HAP-1 (cell line): ENCODE measurements around the gene SERPINB6.
A peak's percentile ranks its signal among the peaks of the same experiment; 100 is the strongest.
"Not testable (repeated sequence)": the region's sequence is repeated elsewhere in the genome, so short reads cannot be mapped to it uniquely, and the experiment has no call there.

Experiments
- DNase-seq, 2 experiments: peaks; one replicate each; pipeline ENCODE4 v3.0.0-alpha.2; 2016 to 2020; ENCODE audit warnings: low spot score in 2 of 2
- H3K27me3 ChIP-seq: fragments of 250-450 bp; sonication (Bioruptor Pico); 2 replicates; pipeline ENCODE4 v1.5.1; 2020; ENCODE audit warnings: low read depth, mild to moderate bottlenecking, moderate library complexity
- H3K36me3 ChIP-seq: fragments of 250-450 bp; sonication (Bioruptor Pico); replicated peaks from 2 replicates; pipeline ENCODE4 v1.5.1; 2020; ENCODE audit warnings: mild to moderate bottlenecking
- H3K4me1 ChIP-seq: fragments of 250-450 bp; sonication (Bioruptor Pico); 2 replicates; pipeline ENCODE4 v1.5.1; 2020; ENCODE audit warnings: mild to moderate bottlenecking
- H3K4me3 ChIP-seq: fragments of 250-450 bp; sonication (Bioruptor Pico); 2 replicates; pipeline ENCODE4 v1.5.1; 2020; ENCODE audit warnings: mild to moderate bottlenecking, moderate library complexity
- H3K9me3 ChIP-seq: fragments of 250-450 bp; sonication (Bioruptor Pico); 2 replicates; pipeline ENCODE4 v1.5.1; 2020; ENCODE audit warnings: mild to moderate bottlenecking, moderate library complexity
- in situ Hi-C: fragments of 300-500 bp; cut with MboI; formaldehyde crosslinking; loops from 3 replicates; pipeline ENCODE4 v1.14.3; 2020; ENCODE audit warnings: low sequenced_read_pairs, inconsistent platforms, mixed read lengths

The SERPINB6 gene

GRCh38 chr6:2939315-2940009 lies 31.9 kb downstream of the SERPINB6 start:
- DNase-seq, result no peak
- no peaks in the 10 kb centered on the region for H3K27me3 ChIP-seq
- no peaks in the 10 kb centered on the region for H3K36me3 ChIP-seq
- no peak overlapping the region for H3K4me3 ChIP-seq
- H3K4me1 ChIP-seq, result peaks cover 21% of the 10 kb centered on the region
- no peaks in the 10 kb centered on the region for H3K9me3 ChIP-seq
- in situ Hi-C loops, result no loop called here

- DNase-seq, result no peak
- H3K9me3 ChIP-seq, result no peaks in the 10 kb centered on the region
- in situ Hi-C loops, result no loop called here
Observed at GRCh38 chr6:2938632-2939083, 32.7 kb downstream of the SERPINB6 start.

GRCh38 chr6:2938004-2938631 lies 33.2 kb downstream of the SERPINB6 start:
- no peak for DNase-seq
- Histone ChIP-seq H3K36me3 (no peaks in the 10 kb centered on the region), H3K27me3 (no peaks in the 10 kb centered on the region), H3K9me3 (no peaks in the 10 kb centered on the region), H3K4me3 (no peak overlapping the region), H3K4me1 (peaks cover 8% of the 10 kb centered on the region)
- in situ Hi-C loops, result no loop called here

More at GRCh38 chr6:2938632-2939083, 32.7 kb downstream of the SERPINB6 start:
- peaks cover 13% of the 10 kb centered on the region for H3K4me1 ChIP-seq
- H3K4me3 ChIP-seq, result no peak overlapping the region
- no peaks in the 10 kb centered on the region for H3K36me3 ChIP-seq
- no peaks in the 10 kb centered on the region for H3K27me3 ChIP-seq

- H3K4me1 ChIP-seq, result peaks cover 3% of the 10 kb centered on the region
- no peaks in the 10 kb centered on the region for H3K36me3 ChIP-seq
- no peaks in the 10 kb centered on the region for H3K27me3 ChIP-seq
- no peak overlapping the region for H3K4me3 ChIP-seq
- H3K9me3 ChIP-seq, result no peaks in the 10 kb centered on the region
- in situ Hi-C loops, result no loop called here
- no peak for DNase-seq
Observed at GRCh38 chr6:2937627-2938003, 33.8 kb downstream of the SERPINB6 start.

GRCh38 chr6:2935566-2936291 lies 35.6 kb downstream of the SERPINB6 start:
- no peaks in the 10 kb centered on the region for H3K36me3 ChIP-seq
- H3K4me1 ChIP-seq, result peaks cover 19% of the 10 kb centered on the region
- H3K9me3 ChIP-seq, result no peaks in the 10 kb centered on the region
- in situ Hi-C loops, result no loop called here
- no peak for DNase-seq
- no peak overlapping the region for H3K4me3 ChIP-seq
- no peaks in the 10 kb centered on the region for H3K27me3 ChIP-seq

GRCh38 chr6:2934057-2934456 lies 37.3 kb downstream of the SERPINB6 start:
- no peak for DNase-seq
- in situ Hi-C loops, result loop anchor here (5.0 kb wide), 1 partner anchor 82 kb away; no protein-coding TSS in a partner anchor
- Histone ChIP-seq H3K4me3 (no peak overlapping the region), H3K27me3 (no peaks in the 10 kb centered on the region), H3K36me3 (no peaks in the 10 kb centered on the region), H3K4me1 (peaks cover 27% of the 10 kb centered on the region), H3K9me3 (no peaks in the 10 kb centered on the region)

- peaks cover 39% of the 10 kb centered on the region for H3K4me1 ChIP-seq
- H3K36me3 ChIP-seq, DNase-seq, H3K27me3 ChIP-seq, H3K9me3 ChIP-seq, H3K4me3 ChIP-seq: not testable (repeated sequence)
- in situ Hi-C loops, result loop anchor here (5.0 kb wide), 1 partner anchor 81 kb away; no protein-coding TSS in a partner anchor
Observed at GRCh38 chr6:2932911-2933310, 38.5 kb downstream of the SERPINB6 start.

- no peaks in the 10 kb centered on the region for H3K9me3 ChIP-seq
- in situ Hi-C loops, result loop anchor here (5.0 kb wide), 1 partner anchor 80 kb away; no protein-coding TSS in a partner anchor
- no peaks in the 10 kb centered on the region for H3K27me3 ChIP-seq
- H3K36me3 ChIP-seq, result no peaks in the 10 kb centered on the region
- DNase-seq, result peak; percentile 83 to 92
- H3K4me3 ChIP-seq, result no peak overlapping the region
- peaks cover 43% of the 10 kb centered on the region for H3K4me1 ChIP-seq
Observed at GRCh38 chr6:2931970-2932748, 39.2 kb downstream of the SERPINB6 start.

GRCh38 chr6:2931055-2931454 lies 40.3 kb downstream of the SERPINB6 start:
- Histone ChIP-seq H3K27me3 (no peaks in the 10 kb centered on the region), H3K36me3 (no peaks in the 10 kb centered on the region), H3K4me1 (peaks cover 43% of the 10 kb centered on the region), H3K4me3 (no peak overlapping the region), H3K9me3 (no peaks in the 10 kb centered on the region)
- peak; percentile 40 to 71 for DNase-seq
- in situ Hi-C loops, result loop anchor here (5.0 kb wide), 1 partner anchor 79 kb away; no protein-coding TSS in a partner anchor

- H3K9me3 ChIP-seq, in situ Hi-C loops, H3K4me3 ChIP-seq, H3K36me3 ChIP-seq, H3K27me3 ChIP-seq, DNase-seq: not testable (repeated sequence)
- peaks cover 43% of the 10 kb centered on the region for H3K4me1 ChIP-seq
Observed at GRCh38 chr6:2927931-2928330, 43.4 kb downstream of the SERPINB6 start.

GRCh38 chr6:2925842-2926747 lies 45.3 kb downstream of the SERPINB6 start:
- H3K4me3 ChIP-seq, H3K36me3 ChIP-seq, DNase-seq, in situ Hi-C loops, H3K9me3 ChIP-seq, H3K27me3 ChIP-seq: not testable (repeated sequence)
- peaks cover 34% of the 10 kb centered on the region for H3K4me1 ChIP-seq

- H3K9me3 ChIP-seq, result no peaks in the 10 kb centered on the region
- in situ Hi-C loops, result no loop called here
- no peaks in the 10 kb centered on the region for H3K27me3 ChIP-seq
- H3K4me3 ChIP-seq, result no peak overlapping the region
- no peak for DNase-seq
- no peaks in the 10 kb centered on the region for H3K36me3 ChIP-seq
- H3K4me1 ChIP-seq, result peaks cover 17% of the 10 kb centered on the region
Observed at GRCh38 chr6:2921520-2922115, 49.7 kb downstream of the SERPINB6 start.
